Measurements from ENCODE around the gene B3GLCT.

B3GLCT gene

GRCh38 chr13:31224174-31224669, 24.4 kb downstream of the B3GLCT start:
- no peak for DNase-seq (ENCODE audit: low spot score)

- no peak for DNase-seq (ENCODE audit: low spot score)
Observed at GRCh38 chr13:31224963-31225559, 25.3 kb downstream of the B3GLCT start.

GRCh38 chr13:31225998-31226675, 26.4 kb downstream of the B3GLCT start:
- no peak for DNase-seq (ENCODE audit: low spot score)

- no peak for DNase-seq (ENCODE audit: low spot score)
Observed at GRCh38 chr13:31227063-31227462, 27.3 kb downstream of the B3GLCT start.

- DNase-seq (ENCODE audit: low spot score): no peak
Observed at GRCh38 chr13:31227870-31228269, 28.1 kb downstream of the B3GLCT start.

GRCh38 chr13:31234729-31235128, 35.0 kb downstream of the B3GLCT start:
- no peak for DNase-seq (ENCODE audit: low spot score)

- peak; percentile 68 for DNase-seq (ENCODE audit: low spot score)
Observed at GRCh38 chr13:31236211-31236786, 36.5 kb downstream of the B3GLCT start.

GRCh38 chr13:31240921-31241320, 41.1 kb downstream of the B3GLCT start:
- no peak for DNase-seq (ENCODE audit: low spot score)

- DNase-seq (ENCODE audit: low spot score): no peak
Observed at GRCh38 chr13:31242367-31242766, 42.6 kb downstream of the B3GLCT start.

GRCh38 chr13:31242916-31243315, 43.1 kb downstream of the B3GLCT start:
- DNase-seq (ENCODE audit: low spot score): no peak

GRCh38 chr13:31245598-31246373, 46.0 kb downstream of the B3GLCT start:
- no peak for DNase-seq (ENCODE audit: low spot score)

GRCh38 chr13:31246918-31247317, 47.1 kb downstream of the B3GLCT start:
- no peak for DNase-seq (ENCODE audit: low spot score)

- no peak for DNase-seq (ENCODE audit: low spot score)
Observed at GRCh38 chr13:31248361-31248760, 48.6 kb downstream of the B3GLCT start.

GRCh38 chr13:31248965-31249539, 49.3 kb downstream of the B3GLCT start:
- no peak for DNase-seq (ENCODE audit: low spot score)

- no peak for DNase-seq (ENCODE audit: low spot score)
Observed at GRCh38 chr13:31250435-31250834, 50.7 kb downstream of the B3GLCT start.

GRCh38 chr13:31261241-31261640, 61.5 kb downstream of the B3GLCT start:
- no peak for DNase-seq (ENCODE audit: low spot score)

- DNase-seq (ENCODE audit: low spot score): no peak
Observed at GRCh38 chr13:31263346-31263745, 63.6 kb downstream of the B3GLCT start.

GRCh38 chr13:31264151-31264550, 64.4 kb downstream of the B3GLCT start:
- DNase-seq (ENCODE audit: low spot score): peak; percentile 49

GRCh38 chr13:31267126-31267784, 67.5 kb downstream of the B3GLCT start:
- no peak for DNase-seq (ENCODE audit: low spot score)

- DNase-seq (ENCODE audit: low spot score): no peak
Observed at GRCh38 chr13:31274390-31274789, 74.6 kb downstream of the B3GLCT start.

- no peak for DNase-seq (ENCODE audit: low spot score)
Observed at GRCh38 chr13:31276421-31276820, 76.6 kb downstream of the B3GLCT start.

- no peak for DNase-seq (ENCODE audit: low spot score)
Observed at GRCh38 chr13:31278869-31279268, 79.1 kb downstream of the B3GLCT start.

Measured in RKO (cell line).